ENCODE results near the gene FAM13A. TPM values are rescaled to one million over a fixed set of nuclear protein-coding genes. Genes with fewer than 3 reads are reported as not detected.
A peak's percentile ranks its signal among the peaks of the same experiment; 100 is the strongest.

Gene FAM13A
- polyA plus RNA-seq, 1 donor = 33.5 TPM

- no peak for DNase-seq
Observed at GRCh38 chr4:88738180-88738579, 318.8 kb downstream of the FAM13A start.

GRCh38 chr4:88737307-88737941 lies 319.6 kb downstream of the FAM13A start:
- no peak for DNase-seq

- no peak for DNase-seq
Observed at GRCh38 chr4:88736264-88736663, 320.7 kb downstream of the FAM13A start.

DNA sequence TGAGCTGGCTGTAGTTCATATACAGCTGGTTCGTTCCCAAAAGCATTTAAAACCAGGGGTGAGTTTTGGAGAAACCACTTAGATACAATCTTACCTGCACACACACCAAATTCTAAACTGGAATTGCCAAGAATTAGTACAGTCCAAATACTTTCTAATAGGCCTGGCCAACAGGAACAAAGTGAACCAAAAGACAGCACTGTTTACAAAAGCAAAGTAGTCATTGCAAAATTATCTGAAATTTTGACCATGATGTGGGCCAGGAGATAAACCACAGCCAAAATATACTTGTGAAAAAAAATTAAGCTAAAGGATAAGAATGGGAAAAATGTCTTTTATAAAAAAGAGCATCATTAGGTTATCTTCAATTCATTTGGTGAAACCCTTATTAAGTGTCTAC lies 321.4 kb downstream of the FAM13A start:
- no peak for DNase-seq

- DNase-seq = no peak
Observed at GRCh38 chr4:88734403-88734949, 322.5 kb downstream of the FAM13A start.

DNA sequence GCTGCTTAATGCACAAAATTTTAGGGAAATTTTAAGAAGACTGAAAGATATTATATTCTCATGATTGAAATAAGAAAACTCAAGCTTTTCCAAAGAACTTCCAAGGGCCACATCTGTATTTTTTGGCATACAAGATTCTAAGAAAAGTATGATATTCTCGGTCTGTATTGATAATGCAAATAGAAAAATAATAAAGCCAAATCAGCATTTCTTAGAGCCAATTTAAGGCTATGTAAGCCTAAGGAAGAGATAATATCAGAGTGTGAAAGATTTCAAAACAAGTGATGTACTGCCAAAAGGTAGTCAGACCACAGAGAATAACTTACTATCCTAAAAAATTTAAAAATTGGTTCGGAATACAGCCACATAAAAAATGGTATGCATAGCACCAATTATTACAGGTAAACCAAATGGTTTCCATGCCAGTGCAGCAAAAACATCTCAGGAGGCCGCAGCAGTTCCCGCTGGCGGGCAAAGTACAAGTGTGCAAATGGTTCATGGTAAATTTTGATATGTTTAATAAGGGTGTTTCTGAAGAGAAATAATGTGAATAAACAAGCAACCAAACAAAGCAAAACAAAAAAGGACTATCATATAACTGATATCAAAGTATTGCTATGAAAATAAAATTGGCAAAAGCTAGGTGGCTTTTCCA lies 324.1 kb downstream of the FAM13A start:
- DNase-seq = no peak

GRCh38 chr4:88731381-88731780 lies 325.6 kb downstream of the FAM13A start:
- DNase-seq = no peak

- DNase-seq = no peak
Observed at GRCh38 chr4:88730811-88731210, 326.2 kb downstream of the FAM13A start.

DNA sequence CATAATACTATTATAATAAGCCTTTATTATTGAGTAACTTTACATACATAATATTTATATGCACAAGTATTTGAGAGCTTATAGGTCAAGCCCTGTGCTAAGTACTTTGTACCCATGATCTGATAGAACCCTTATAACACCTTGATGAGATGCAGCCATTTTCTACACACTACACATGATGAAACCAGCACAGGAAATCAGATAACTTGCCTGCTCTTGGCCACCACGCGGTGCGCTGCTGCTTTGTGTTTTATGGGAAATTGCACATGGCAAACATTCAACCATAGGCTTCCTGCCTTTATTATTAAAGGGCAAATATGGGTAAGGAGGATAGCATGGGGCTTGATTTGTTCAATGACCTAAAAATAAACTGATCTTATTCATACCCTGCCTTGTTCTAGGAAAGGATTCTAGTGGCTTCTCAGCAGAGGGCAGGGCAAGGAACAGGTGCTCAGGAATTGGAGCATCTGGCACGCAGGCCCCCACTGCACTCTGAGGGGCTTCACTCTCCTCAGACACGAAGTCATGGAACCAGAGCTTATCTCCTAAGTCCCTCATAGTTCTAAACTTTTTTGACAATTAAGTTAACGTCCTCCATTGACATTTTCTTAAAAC lies 327.7 kb downstream of the FAM13A start:
- DNase-seq = no peak

GRCh38 chr4:88728146-88728545 lies 328.8 kb downstream of the FAM13A start:
- DNase-seq = no peak

DNA sequence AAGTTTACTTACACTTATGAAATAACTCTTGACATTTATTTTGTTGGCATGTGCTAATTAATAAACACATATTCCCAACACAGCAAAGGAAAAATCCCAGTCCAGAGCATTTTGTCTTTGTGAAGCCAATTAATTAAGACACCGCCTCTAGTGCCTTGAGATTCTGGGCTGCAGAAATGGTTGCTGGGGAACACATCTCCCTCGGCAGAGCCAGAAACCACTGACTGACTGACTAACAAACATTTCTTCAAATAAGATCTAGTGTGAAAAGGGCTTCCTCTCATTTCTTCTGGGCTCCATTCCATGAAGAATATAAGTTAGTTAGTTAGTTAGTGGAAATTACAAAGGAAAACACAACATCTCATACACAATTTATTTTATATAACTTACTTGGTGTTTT lies 331.0 kb downstream of the FAM13A start:
- no peak for DNase-seq

GRCh38 chr4:88725143-88725542 lies 331.8 kb downstream of the FAM13A start:
- DNase-seq = no peak

DNA sequence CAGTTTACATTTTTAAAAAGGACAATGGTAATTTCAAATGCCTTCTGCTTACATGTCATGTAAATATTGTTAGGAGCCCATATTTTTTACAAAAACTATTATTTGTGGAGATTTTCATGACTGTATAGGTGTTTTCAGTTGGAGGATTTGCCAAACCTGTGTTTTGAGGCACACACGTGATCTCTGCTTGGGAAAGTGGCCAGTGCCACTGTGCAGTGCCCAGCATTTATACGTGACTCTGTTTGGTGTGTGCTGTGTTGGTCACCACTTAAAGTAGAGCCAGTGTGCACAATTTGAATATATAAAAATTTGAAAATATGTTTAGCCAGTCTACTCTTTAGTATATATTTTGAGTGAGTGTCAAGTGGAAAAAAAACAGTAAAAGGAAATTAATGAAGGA lies 332.6 kb downstream of the FAM13A start:
- no peak for DNase-seq

- no peak for DNase-seq
Observed at GRCh38 chr4:88722828-88723227, 334.2 kb downstream of the FAM13A start.

- no peak for DNase-seq
Observed at GRCh38 chr4:88722276-88722780, 334.7 kb downstream of the FAM13A start.

- DNase-seq = no peak
Observed at GRCh38 chr4:88720451-88721428, 336.2 kb downstream of the FAM13A start.

DNA sequence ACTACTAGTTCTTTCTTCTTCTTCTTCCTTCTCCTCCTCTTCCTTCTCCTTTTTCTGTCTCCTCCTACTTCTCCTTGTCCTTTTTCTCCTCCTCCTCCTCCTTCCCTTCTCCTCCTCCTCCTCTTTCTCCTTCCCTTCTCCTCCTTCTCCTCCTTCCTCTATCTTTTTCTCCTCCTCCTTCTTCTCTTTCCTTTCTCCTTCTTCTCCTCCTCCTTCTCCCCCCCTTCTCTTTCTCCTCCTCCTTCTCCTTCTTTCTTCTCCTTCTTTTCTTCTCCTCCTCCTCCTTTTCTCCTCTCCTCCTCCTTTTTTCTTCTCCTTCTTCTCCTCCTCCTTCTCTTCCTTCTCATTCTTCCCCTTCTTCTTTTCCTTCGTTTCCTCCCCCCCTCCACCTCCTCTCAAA lies 337.6 kb downstream of the FAM13A start:
- no peak for DNase-seq

DNA sequence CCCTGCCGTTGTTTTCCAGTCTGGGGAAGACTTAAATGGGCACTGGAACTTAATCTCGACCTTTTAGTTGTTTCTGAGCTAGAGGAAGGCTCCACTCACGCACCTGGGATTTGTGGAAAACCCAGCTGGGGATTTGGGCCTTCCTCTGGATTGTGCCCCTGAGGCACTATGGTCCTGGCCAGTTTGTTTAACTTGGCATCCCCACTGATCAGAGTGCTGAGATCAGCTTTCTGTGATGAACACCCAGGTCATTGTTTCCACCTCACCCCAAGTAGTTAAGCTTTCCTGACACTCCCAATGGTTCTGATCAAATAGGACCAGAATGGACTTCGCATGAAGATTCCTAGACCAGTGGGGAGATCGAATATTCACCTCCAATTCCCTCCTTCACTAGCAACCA lies 338.9 kb downstream of the FAM13A start:
- no peak for DNase-seq

- DNase-seq = no peak
Observed at GRCh38 chr4:88713782-88714181, 343.2 kb downstream of the FAM13A start.

DNA sequence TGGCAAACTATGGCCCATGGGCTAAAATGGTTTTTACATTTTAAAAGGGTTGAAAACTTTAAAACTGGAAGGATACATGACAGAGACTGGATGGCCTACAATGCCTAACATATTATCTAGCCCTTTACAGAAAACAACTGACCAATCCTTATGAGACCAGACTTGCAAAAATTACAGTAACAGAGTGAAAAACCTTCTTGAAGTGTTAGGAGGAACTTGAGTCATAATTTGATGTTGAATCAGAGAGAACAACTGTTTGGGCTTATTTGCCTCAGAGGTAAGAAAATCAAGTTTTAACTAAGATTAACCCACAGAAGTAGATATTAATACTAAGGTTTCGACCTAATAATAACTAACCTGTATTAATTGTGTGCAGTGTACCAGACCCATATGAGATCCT lies 347.0 kb downstream of the FAM13A start:
- no peak for DNase-seq

DNA sequence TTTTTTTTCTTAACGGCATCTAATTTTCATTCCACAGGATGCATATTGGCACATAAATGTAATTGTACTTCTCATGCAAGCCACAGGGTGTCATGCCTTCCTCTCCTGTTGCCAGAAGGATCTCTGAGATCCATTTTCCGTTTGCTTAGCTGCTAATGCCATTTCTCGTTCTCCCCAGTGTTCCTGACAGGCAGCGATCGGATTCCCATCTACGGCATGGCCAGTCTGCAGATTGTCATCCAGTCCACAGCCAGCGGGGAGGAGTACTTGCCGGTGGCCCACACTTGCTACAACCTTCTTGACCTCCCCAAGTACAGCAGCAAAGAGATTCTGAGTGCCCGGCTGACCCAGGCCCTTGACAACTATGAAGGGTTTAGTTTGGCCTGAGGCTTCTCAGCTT lies 350.4 kb downstream of the FAM13A start:
- DNase-seq = peak; percentile 63

GRCh38 chr4:88705805-88706492 lies 351.0 kb downstream of the FAM13A start:
- DNase-seq = no peak

Data from hindlimb muscle (tissue), 1 donor.